DMS53 treated with DMSO at 0.1 percent for 48 hours (cell line): ENCODE results near the gene AP4E1.
"Not testable (repeated sequence)": the region's sequence is repeated elsewhere in the genome, so short reads cannot be mapped to it uniquely, and the experiment has no call there.

Experiments used
- DNase-seq: peaks from one replicate; lab custom pipeline; 2025; ENCODE audit not compliant: unreplicated experiment; lab: John Stamatoyannopoulos, UW

The AP4E1 gene

DNA sequence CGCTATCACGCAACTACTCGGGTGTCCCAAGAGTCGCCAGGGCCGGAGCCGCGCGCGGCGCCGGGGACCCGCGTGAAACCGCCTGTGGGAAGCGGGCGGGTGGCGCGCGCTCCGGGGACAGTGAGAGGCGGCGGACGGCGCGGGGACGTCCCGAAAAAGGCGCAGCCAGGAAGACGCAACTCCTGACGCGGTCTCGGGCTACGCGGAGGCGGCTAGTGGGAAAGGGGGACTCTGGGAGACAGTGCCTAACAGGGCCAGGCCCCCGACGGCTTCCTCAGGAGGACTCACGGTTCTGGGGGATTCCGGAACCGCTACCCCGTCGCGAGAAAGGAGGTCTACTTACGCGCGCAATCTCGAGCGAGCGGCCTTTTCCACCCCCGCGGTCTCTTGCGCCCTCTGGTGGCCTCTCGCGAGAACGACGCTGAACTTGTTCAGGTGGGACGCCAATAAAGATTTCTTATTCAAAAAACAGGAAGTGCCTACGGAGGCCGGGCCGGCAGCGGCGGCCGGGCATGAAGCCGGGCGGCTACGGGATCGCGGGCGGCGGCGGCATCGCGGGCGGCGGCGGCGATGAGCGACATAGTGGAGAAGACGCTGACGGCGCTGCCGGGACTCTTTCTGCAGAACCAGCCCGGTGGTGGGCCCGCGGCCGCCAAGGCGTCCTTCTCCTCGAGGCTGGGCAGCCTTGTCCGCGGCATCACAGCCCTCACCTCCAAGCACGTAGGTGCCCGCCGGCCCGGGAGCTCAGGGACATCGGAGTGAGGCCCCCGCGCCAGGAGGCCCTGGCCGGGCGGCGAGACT lies at the start of gene AP4E1:
Gene AP4E1, plus strand, starts transcription at position 475 of the 801 bp plus-strand sequence. Its CDS starts 96 bp downstream, at position 571.
- DNase-seq = peak; percentile 64

DNA sequence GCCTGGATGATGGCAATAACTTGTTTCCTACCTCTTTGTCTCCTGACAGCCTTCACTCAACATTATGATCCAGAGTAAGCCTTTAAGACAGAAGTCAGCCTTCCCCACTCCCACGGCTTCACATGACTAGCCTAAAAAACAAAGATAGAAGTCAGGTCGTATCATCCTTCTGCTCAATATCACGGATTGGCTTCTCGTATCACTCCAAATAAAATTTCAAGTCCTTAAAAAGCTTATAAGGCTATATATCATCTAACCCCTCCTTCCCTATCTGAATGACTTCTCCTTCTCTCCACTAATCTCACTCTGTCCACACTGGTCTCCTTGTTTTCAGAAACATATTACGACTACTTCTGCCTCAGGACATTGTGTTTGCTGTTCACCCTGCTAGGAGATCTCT lies 47.7 kb upstream of the AP4E1 start:
- DNase-seq = no peak

DNA sequence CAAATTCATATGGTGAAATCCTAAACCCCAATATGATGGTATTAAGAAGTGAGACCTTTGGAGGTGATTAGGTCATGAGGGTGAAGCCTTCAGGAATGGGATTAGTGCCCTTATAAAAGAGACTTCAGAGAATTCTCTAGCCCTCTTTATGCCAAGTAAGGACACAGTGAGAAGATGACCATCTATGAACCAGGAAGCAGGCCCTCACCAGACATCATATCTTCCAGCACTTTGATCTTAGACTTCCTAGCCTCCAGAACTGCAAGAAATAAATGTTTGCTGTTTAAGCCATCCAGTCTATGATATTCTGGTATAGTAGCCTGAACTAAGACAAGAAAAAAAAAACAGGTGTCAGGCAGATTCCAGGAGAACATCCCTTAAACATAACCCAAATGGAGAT lies 45.9 kb upstream of the AP4E1 start:
- no peak for DNase-seq

DNA sequence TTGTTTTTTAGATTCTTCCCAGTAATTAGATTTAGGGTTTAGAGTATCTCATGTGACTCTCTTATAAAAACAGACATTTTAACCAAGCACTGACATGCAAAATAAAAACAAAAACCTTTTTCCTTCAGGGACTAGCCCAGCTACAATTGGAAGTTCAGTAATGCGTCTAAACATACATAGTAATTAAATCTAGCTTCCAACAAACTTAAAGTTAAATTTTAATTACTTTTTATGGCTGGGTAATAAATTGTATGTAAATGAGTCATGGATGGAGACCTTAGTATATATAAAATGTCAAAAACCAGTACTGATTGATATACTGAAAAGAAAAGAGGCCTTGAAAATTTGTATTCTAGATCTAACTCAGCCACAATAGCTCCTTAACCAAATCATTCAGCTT lies 43.6 kb upstream of the AP4E1 start:
- DNase-seq = no peak

DNA sequence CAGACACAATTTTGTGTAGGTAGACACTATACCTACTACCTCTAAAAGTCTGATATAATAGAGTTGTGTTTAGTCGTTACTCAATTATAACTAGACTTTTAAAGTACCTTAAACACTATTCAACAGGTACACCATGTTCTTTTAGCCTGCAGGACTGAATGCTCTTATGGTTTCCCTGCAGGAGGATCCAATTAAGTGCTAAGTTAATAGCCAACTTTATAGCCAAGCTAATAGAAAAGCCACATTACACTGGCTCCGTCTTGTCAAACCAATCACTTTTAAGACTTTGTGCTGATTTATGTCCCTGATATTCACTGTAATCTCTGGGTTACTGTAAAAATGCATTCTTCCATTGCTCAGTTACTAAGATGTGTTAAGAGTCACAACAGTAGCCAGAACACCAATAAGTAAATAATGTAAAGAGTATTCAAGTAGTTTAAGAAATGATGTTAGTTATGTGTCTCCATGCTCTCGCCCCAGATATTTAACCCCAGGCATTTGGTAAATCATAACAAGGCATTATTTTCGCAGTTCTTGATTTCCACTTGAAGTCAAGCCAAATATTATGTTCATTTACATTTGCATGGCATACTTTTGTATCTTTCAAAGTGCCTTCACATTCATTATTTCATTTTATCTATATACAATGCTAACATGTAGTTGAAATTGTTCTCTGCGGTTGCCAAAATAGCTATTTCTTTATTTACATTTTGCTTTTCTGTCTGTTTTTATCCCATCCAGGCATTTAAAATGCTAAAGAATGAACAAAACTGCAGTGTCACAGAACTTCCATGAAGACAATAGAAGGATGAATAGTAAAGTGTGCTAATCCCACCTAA lies 42.7 kb upstream of the AP4E1 start:
- DNase-seq = no peak

DNA sequence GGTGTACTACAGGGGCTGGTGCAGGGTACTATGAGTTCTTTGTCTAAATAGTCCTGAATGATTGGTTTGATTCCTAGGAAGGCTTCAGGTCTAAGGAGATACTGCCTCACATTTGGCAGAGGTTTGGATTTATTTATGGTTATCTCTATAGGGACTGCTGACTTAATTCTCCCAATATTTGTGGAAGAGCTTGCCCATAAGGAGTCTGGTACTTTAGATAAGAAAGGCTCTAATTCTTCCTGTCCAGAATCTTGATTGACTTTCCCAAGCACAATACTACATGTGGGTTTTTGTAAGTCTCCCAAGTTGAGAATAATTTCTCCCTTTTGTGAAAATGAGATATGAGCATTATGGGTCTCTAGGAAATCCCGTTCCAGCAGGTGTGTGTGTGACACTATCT lies 36.7 kb upstream of the AP4E1 start:
- no peak for DNase-seq

DNA sequence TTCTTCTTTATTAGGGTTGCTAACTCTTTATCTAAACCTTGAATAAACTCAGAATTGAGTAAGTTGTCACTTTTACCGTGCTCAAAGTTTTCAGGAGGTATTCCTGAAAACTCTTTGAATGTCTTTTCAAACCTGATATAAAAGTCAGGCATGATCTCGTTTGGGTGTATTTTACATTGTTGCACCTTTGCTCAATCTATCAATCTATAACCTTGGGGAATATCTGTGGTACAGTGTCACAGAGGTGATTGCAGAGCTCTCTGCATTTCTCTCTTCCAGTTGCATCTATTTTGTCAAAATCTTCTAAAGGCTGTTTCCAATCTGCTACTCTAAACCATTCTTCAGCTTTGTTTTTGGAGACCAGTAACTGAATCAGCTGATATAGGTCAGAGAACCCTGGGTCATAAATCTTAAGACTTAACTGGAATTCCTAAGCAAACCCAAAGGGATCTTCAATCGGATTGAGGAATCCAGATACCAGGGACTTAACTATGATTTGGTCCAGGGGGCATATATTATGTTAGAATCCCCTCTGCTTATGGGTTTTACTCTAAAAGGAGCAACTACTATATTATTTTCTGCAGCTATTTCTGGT lies 35.6 kb upstream of the AP4E1 start:
- no peak for DNase-seq

DNA sequence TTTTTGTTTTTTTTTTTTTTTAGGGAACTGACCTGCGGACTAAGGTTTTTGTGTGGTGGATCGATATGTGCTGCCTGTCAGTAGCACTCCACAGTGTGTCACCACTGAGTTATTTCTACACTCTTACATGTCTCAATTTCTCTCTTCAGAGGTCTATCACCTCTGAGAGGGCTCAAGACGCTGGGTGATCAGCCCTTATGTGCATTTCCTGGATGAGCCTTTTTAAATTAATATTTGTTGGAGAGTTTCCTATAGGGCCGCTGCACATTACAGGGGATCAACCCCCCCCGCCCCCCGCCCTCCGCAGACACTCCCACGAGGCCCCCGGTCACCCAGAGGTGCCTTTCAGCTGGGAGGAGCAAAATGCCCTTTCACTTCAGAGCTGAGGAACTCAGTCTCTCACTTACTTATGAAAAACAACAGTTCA lies 34.5 kb upstream of the AP4E1 start:
- DNase-seq = no peak

DNA sequence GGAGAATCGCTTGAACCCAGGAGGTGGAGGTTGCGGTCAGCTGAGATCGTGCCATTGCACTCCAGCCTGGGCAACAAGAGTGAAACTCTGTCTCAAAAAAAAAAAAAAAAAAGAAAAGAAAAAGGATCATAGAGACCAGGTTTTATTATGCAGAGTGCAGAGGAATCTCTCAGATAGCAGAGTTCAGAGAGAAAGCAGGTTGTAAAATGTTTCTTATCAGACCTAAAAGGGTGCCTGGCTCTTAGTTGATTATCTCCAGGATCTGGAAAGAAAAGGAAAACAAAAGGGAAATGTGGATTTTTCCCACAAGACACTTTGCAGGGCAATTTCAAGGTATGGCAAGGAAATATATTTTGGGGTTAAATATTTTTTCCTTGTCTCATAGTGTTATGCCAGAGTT lies 33.2 kb upstream of the AP4E1 start:
- not testable (repeated sequence) for DNase-seq

DNA sequence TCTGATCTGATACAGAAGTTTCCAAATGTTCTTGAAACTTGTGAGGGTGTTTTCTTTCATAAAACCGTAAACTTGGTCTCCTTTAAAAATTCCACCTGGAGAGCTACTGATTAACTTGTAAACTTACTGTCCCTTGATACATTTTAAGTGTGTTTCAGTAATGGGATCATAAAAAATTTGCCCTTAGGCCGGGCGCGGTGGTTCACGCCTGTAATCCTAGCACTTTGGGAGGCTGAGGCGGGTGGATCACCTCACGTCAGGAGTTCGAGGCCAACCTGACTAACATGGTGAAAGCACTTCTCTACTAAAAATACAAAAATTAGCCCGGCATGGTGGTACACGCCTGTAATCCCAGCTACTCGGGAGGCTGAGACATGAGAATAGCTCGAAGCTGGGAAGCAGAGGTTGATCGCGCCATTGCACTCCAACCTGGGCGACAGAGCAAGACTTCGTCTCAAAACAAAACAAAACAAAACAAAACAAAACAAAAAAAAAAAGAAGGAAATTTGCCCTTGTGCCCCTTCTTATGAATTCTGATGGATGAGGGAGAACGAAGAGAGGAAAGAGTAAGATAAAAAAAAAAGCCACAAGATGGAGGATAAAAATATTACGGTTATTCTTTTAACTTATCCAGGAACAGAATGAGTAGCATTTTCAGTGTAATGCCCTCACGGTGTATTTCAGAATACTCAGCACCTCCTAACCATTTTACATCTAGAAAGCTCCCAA lies 32.1 kb upstream of the AP4E1 start:
- DNase-seq = no peak

DNA sequence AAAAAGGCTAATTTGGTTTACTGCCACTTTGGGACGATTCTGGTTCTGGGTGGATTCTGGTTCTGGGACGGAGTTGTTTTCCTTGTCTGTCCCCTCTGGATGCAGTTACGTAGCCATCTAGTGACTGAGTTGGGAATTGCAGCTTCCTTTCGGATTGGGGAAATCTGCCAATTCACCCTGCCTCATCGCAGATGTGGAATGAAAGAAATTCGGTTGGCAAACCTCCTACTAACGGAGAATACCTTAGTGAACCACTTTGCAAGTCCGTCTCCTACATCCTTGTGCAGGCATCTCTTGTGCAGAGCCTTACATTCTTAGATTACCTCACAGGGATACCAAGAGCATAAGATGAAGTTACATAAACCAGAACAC lies 31.5 kb upstream of the AP4E1 start:
- DNase-seq = peak; percentile 42

DNA sequence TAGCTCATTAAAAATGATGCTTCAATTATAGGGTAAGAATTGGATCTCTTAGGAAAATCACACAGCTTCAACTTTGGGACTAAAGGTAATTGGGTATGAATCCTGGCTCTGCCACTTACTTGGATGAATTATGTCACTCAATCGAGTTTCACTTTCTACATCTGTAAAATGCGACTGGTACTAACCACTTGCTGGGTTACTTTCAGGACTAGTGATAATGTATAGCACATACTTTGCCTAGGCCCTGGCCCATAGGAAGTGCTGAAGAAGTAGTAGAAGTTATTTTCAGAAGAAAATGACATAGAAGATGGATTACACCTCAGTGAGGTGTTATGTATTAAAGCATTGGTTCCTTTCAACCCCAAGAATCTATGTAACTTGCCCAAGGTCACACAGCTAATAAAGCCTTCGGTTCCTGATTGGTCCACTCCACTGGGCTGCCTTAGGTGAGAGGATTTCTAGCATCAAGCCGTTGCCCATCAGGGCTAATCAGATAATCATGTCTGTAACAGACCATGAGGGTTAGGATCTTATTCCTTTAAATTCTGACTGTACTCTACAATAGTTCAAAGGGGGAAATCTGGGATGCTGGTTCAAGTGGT lies 29.4 kb upstream of the AP4E1 start:
- DNase-seq = no peak

DNA sequence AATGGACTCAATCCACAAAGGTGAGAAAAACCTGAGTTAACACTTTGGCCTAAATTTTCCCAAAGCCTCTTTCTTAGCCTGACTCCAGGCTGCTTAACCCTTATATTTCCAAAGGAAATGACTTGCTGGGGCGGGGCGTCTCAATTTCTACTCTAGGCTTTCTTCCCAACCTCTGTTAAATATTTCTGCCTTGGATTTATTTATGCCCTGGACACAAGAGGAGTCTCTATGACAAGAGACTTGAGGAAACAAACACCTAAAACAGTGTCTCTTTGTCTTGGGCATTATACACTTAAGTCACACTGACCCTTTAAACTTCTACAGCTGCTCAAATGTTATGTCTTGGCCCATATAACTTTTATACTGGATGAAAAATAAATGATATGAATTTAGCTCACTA lies 28.3 kb upstream of the AP4E1 start:
- no peak for DNase-seq

DNA sequence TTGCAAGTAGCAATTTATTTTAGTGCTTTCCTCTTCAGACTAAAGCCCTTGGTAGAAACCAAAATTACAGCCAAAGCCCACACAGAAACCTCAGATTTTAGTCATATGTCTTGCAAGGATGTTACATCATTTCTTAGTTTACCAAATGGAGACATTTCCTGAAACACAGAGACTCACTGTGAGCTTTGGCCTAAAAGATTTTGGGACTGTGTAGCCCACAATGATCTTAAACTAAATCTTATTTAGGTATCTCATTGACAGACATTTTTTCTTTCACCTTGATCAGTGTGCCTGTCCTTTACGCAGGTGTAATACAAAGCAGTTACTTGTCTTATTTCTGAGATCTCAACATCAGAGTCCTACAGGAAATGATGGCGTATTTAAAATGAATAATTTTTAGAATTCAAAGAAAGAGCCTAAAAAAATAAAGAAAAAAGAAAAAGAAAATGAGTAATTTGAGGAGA lies 27.8 kb upstream of the AP4E1 start:
- no peak for DNase-seq

DNA sequence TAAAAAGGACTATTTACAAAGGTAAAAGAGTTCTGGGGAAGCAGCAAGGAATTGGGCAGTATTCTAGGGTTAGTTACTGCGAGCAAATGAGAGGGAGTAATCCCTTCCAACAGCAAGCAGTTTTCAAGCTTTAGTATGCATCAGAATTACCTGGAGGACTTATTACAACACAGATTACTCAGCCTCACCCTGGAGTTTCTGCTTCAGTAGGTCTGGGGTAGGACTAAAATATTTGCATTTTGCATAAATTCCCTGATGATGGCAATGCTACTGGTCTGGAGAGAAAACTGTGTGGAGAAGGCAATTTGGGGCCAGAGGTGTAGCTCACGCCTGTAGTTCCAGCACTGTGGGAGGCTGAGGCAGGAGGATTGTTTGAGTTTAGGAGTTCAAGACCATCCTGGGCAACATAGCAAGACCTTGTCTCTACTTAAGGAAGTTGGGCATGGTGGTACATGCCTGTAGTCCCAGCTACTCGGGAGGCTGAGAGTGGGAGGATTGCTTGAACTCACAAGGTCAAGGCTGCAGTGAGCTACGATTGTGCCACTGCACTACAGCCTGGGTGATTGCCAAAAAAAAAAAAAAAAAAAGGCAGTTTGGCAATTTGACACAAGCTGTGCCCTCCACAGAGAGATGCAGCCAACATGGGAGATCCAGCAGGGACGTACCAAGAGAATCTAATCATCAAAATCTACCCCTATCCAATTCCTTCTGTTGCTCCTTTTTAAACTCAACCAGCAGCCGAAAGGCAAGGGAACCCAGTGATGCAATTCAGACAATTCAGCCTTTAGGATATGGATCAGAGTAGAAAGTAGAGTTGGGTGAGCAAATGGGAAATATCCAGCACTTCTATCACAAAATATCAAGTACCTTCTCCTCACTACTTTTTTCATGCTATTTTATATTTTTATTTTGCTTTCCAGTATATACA lies 27.1 kb upstream of the AP4E1 start:
- DNase-seq = no peak

DNA sequence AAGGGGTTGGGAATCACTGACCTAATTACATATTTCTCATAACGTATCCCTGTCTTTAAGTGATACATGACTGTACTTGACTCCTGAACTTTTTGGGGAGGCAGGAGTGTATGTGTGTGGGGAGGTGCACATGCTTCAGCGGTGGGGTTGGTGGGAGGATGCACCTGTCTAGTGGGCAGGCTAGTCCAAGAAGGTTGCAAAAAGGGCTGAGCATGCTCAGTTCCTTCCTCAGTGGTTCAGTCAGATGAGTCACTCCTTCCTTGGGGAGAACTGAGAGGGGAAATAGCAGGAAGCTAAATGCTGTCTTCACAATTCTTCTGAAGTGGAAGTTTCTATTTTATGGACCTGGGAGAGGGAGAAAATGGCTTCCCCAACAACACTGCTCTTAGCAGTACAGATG lies 24.6 kb upstream of the AP4E1 start:
- peak; percentile 1 for DNase-seq

DNA sequence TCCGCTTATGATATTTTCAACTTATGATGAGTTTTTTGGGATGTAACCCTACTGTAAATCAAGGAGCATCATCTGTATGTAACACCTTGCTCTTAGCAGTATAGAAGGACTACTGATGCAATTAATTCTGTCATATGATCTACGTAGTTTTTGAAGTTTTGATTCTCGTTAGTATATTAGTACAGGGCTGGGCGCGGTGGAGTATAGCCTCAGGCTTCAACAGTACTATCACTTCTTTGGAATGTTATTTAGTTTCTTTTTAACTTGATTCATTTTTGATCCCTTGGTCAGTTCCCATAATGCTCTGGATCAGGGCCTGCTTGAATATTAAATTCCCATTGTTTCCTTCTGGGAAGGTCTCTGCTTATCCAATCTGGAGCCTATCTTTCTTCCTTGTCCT lies 23.9 kb upstream of the AP4E1 start:
- DNase-seq = no peak

DNA sequence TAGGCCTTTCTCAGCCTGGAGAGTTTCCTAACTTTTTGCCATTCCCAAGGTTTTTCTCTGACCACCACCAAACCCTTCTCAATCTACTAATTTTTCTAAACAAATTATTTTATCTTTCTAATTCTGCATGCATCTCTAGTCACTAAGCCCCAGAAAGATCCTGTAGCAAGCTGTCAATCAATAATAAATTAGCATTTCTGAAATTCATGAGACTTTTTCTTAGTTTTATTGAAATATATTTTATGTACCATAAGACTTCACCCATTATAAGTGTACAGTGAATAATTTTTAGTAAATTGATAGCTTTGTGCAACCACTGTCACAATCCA lies 22.4 kb upstream of the AP4E1 start:
- no peak for DNase-seq

DNA sequence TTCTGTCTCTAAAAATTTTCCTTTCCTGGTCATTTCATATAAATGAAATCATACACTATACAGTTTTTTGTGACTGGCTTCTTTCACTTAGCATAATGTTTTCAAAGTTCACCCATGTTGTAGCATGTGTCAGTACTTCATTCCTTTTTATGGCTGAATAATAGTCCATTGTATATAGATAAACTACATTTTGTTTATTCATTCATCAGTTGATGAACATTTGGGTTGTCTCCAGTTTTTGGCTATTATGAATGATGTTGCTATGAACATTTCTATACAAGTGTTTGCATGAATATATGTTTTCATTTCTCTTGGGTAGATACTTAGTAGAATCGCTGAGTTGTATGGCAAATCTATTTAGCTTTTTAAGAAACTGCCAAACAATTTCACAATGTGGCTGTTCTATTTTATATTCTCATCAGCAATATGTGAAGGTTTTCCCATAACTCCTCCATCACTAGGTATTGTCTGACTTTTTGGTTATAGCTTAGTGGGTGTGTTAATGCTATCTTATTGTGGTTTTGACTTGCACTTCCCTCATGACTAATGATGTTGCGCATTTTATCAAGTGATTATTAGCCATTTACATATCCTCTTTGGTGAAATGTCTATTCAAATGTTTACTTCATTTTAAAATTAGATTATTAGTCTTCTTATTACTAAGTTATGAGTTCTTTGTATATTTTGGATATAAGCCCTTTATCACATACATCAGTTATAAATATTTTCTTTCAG lies 21.7 kb upstream of the AP4E1 start:
- no peak for DNase-seq
